ENCODE results near the gene TMIGD2. TPM values are rescaled to one million over a fixed set of nuclear protein-coding genes. Genes with fewer than 3 reads are reported as not detected.
"Not testable (repeated sequence)": the region's sequence is repeated elsewhere in the genome, so short reads cannot be mapped to it uniquely, and the experiment has no call there.

TMIGD2 gene
- total RNA-seq, 1 donor from 2014 or later, result 10.8 TPM

DNA sequence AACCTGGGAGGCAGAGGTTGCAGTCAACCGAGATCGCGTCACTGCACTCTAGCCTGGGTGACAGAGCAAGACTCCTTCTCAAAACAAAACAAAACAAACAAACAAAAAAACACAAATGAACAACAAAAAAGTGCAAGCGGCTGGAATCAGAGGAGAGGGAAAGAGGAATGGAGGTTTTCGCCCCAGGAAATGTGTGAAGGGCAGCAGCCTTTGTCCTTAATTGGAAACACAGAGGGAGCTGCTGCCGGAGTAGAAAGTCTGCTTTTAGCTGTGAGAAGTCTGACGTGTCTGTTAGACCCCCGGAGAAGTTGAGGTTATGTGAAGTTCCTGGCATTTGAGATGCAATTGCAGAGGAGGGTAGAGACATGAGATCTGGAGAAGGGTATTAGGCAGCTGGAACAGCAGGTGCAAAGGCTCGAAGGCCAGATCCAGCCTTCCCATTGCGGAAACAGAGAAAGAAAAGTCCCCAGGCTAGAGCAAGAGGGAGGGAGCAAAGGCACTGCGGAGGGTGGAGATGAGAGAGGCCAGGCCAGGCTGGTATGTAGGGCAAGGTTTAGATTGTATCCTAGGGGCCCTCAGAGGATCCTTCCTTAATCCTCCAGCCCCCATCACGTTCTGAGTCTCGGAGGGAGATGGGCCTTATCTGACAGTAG is 473 bp downstream of the TMIGD2 start:
- Mint-ChIP-seq H3K36me3 (ENCODE audit: low read depth) (peaks cover 3% of the 10 kb centered on the region), H3K4me1 (ENCODE audit: low read depth) (peaks cover 29% of the 10 kb centered on the region), H3K27ac (peak overlapping the region; percentile 79), H3K9me3 (no peaks in the 10 kb centered on the region), H3K4me3 (ENCODE audit: low read depth) (peak overlapping the region; percentile 74), H3K27me3 (ENCODE audit: low read depth) (no peaks in the 10 kb centered on the region)
- intact Hi-C loops (cut with micrococcal nuclease), result no loop called here
- no peak for DNase-seq (ENCODE audit: low spot score)

DNA sequence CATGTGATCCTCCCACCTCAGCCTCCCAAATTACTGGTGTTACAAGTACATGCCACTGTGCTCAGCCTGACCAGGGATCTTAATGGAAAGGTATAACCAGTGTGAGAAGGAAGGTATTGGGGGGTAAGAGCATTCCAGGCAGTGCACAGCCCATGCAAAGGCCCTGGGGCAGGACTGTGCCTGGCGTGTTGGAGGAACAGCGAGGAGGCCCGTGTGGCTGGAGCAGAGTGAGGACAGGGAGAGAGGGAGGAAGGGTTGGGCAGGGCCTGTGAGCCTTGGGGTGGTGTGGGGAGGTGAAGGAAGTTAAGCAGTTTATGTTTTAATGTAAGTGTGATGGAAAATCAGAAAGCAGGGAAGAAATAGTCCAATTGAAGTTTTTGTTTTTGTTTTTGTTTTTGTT is 1.6 kb downstream of the TMIGD2 start:
- no peaks in the 10 kb centered on the region for H3K36me3 Mint-ChIP-seq (ENCODE audit: low read depth)
- DNase-seq (ENCODE audit: low spot score), result no peak
- peak overlapping the region; percentile 67 for H3K27ac Mint-ChIP-seq
- intact Hi-C loops (cut with micrococcal nuclease), result no loop called here
- no peaks in the 10 kb centered on the region for H3K27me3 Mint-ChIP-seq (ENCODE audit: low read depth)
- no peaks in the 10 kb centered on the region for H3K9me3 Mint-ChIP-seq
- peaks cover 28% of the 10 kb centered on the region for H3K4me1 Mint-ChIP-seq (ENCODE audit: low read depth)
- peak overlapping the region; percentile 54 for H3K4me3 Mint-ChIP-seq (ENCODE audit: low read depth)

DNA sequence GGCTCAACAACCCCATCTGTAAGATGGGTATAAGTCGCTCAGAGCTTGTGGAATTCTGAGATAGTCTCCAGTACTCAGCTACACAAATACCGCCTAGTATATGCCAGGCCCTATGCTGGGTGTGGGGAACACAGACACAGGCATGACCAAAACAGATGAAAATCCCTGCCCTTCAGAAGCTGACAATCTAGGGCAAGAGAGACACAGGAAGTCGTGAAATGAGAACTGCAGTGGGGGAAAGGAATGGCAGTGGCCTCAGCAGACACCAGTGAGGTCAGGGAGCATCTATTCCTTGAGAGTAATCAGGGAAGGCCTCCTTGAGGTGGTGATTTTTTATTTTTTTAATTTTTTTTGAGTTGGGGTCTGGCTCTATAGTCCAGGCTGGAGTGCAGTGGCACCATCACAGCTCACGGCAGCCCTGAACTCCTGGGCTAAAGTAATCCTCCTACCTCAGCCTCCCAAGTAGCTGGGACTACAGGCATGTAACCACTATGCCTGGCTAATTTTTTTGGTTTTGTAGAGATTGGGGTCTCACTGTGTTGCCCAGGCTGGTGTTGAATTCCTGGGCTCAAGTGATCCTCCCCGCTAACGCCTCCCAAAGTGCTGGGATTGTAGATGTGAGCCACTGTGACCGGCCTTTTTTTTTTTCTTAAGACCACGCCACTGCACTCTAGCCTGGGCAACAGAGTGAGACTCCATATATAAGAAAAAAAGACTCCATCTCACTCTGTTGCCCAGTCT is 3.2 kb downstream of the TMIGD2 start:
- H3K9me3 Mint-ChIP-seq, result no peaks in the 10 kb centered on the region

DNA sequence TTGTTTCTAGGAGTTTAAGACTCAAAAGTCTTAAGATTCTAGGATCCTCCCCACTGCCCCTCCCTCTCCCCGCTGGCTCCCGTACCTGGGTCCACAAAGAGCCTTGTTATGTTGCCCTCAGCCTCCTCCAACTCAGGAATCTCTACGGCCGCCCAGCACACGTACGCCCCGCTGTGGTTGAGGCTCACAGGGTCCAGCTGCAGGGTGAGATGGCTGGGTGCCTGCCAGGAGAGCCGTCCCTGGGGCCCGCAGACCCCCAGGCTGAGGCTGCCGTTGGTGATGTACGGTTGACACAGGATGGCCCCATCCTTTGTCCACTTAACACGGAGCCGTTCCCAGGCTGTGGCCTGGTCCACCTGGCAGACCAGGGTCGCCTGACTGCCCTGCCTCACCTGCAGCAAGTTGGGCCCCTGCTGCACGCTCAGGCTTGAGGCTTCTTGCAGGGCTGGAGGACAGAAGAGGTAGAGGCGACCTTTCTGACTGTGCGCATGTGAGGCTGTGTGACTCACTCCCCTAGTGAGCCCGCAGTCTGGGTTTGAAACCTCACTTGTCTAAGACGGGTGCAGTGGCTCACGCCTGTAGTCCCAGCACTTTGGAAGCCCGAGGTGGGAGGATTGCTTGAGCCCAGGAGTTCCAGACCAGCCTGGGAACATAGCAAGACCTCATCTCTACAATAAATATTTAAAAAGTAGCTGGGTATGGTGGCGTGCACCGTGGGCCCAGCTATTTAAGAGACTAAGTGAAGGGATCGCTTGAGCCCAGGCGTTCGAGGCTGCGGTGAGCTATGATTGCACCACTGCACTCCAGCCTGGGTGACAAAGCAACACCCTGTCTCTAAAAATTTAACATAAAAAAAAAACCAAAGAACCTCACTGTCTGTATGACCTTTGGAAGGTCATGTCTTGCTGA is 4.0 kb downstream of the TMIGD2 start:
- H3K4me3 Mint-ChIP-seq (ENCODE audit: low read depth), result no peak overlapping the region
- no peak for DNase-seq (ENCODE audit: low spot score)
- peak overlapping the region; percentile 66 for H3K27ac Mint-ChIP-seq
- H3K36me3 Mint-ChIP-seq (ENCODE audit: low read depth), result no peaks in the 10 kb centered on the region
- intact Hi-C loops (cut with micrococcal nuclease), result no loop called here
- H3K4me1 Mint-ChIP-seq (ENCODE audit: low read depth), result peaks cover 15% of the 10 kb centered on the region
- H3K9me3 Mint-ChIP-seq, result no peaks in the 10 kb centered on the region
- no peaks in the 10 kb centered on the region for H3K27me3 Mint-ChIP-seq (ENCODE audit: low read depth)

More for the DNA sequence above, 3.2 kb downstream of the TMIGD2 start:
- peaks cover 20% of the 10 kb centered on the region for H3K4me1 Mint-ChIP-seq (ENCODE audit: low read depth)
- peak overlapping the region; percentile 66 for H3K27ac Mint-ChIP-seq
- no peak for DNase-seq (ENCODE audit: low spot score)
- H3K4me3 Mint-ChIP-seq (ENCODE audit: low read depth), result no peak overlapping the region
- H3K27me3 Mint-ChIP-seq (ENCODE audit: low read depth), result no peaks in the 10 kb centered on the region
- no peaks in the 10 kb centered on the region for H3K36me3 Mint-ChIP-seq (ENCODE audit: low read depth)
- intact Hi-C loops (cut with micrococcal nuclease), result no loop called here

DNA sequence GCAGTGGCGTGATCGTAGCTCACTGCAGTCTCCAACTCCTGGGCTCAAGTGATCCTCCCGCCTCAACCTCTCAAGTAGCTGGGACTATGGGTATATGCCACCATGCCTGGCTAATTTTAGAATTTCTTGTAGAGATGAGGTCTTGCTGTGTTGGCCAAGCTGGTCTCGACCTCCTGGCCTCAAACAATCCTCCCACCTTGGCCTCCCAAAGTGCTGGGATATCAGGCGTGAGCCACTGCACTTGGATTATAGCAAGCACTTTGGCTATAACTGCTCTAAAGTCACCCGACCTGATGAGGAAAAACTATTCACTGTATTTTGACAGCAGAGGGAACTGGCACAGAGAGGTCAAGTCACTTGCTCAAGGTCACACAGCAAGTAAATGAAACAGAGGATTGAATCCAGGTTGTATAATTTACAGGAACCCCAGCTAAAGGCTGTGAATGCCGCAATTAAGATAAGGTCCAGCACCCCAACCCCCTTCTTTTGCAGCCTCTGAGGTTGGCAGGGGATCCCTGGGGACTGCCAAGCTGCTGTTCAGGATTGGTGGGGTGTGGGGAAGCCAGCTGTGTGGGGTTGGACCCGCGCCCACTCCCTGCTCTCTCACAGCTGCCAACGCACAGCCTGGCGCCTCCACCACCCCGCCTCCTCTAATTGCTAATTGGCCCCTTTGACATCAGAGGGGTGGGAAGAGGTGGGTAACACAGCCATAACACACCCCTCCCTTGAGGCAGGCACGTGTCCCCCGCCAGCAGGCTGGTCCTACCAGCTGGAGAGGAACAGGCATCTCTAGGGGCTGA is 6.0 kb downstream of the TMIGD2 start:
- H3K4me1 Mint-ChIP-seq (ENCODE audit: low read depth), result peaks cover 4% of the 10 kb centered on the region
- intact Hi-C loops (cut with micrococcal nuclease), result no loop called here
- H3K9me3 Mint-ChIP-seq, result no peaks in the 10 kb centered on the region
- no peak overlapping the region for H3K4me3 Mint-ChIP-seq (ENCODE audit: low read depth)
- H3K27ac Mint-ChIP-seq, result no peak overlapping the region
- H3K36me3 Mint-ChIP-seq (ENCODE audit: low read depth), result no peaks in the 10 kb centered on the region
- H3K27me3 Mint-ChIP-seq (ENCODE audit: low read depth), result no peaks in the 10 kb centered on the region
- no peak for DNase-seq (ENCODE audit: low spot score)

DNA sequence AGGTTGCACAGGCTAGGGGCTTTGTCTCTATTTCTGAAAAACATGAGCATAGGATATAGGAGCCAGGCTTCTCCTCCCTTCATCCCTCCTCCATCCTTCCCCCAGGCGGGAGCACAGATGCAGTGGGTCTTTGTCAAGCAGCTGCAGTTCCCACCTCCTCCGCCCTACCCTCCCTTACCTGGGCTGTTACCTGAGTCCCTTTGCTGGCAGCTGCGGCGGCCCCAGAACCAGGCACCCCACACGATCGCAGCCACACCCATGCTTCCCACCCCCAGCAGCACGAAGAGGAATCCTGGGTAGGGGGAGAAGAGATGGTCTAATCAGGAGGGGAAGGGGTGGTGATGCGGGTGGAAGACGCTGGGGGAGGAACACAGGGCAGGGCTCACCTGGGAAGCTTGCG is 7.8 kb downstream of the TMIGD2 start:
- Mint-ChIP-seq H3K27ac (no peak overlapping the region), H3K9me3 (no peaks in the 10 kb centered on the region), H3K4me3 (ENCODE audit: low read depth) (no peak overlapping the region), H3K4me1 (ENCODE audit: low read depth) (peaks cover 4% of the 10 kb centered on the region), H3K36me3 (ENCODE audit: low read depth) (no peaks in the 10 kb centered on the region), H3K27me3 (ENCODE audit: low read depth) (no peaks in the 10 kb centered on the region)
- intact Hi-C loops (cut with micrococcal nuclease), result no loop called here
- no peak for DNase-seq (ENCODE audit: low spot score)

DNA sequence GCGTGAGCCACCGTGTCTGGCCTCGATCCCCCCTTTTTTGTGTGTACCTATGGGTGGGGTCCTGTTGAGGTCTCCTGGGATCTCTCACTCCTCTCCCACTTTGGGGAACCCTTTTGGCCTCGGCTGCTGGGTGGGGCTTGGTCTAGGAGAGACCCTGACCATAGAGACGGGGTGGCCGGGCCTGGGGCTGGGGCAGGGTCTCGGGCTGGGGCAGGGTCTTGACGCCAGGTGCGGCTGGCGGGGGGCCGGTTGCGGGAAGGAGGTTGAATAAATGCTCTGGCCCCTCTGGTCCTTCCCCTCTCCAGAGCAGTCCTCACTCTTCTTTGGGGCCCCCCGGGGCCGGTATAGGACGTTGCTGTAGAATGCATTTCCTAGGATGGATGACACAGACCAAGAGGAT is 9.7 kb downstream of the TMIGD2 start:
- no peaks in the 10 kb centered on the region for H3K9me3 Mint-ChIP-seq
- DNase-seq (ENCODE audit: low spot score), result no peak
- no peak overlapping the region for H3K4me3 Mint-ChIP-seq (ENCODE audit: low read depth)
- H3K36me3 Mint-ChIP-seq (ENCODE audit: low read depth), result no peaks in the 10 kb centered on the region
- intact Hi-C loops (cut with micrococcal nuclease), result no loop called here
- H3K27me3 Mint-ChIP-seq (ENCODE audit: low read depth), result no peaks in the 10 kb centered on the region
- no peak overlapping the region for H3K27ac Mint-ChIP-seq
- no peaks in the 10 kb centered on the region for H3K4me1 Mint-ChIP-seq (ENCODE audit: low read depth)

DNA sequence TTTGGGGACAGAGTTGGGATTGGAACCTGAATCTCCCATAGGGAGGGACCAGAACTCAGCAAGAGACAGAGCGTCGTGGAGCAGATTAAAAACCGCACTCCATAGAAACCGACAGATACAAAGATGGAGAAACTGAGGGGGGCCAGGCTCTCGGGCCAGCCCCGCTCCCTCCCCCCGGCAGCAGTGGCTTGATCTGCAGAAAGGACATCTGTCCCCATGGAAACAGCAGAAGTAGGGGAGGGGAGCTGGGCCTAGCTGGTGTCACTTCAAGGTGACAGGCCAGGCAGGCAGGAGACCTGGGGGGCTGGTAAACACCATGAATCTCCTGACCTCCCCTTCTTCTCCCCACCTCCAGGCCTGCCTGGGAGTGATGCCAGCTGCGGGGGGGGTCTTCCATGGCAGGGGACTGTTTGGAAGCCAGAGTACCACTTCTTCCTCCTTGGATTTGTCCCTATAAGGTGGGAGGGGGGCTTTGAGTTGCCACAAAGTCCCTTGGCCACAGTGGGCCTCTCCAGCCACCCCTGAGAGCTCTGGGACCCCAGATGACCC is 10.9 kb downstream of the TMIGD2 start:
- no peaks in the 10 kb centered on the region for H3K4me1 Mint-ChIP-seq (ENCODE audit: low read depth)
- DNase-seq (ENCODE audit: low spot score), result no peak
- no peaks in the 10 kb centered on the region for H3K9me3 Mint-ChIP-seq
- no peak overlapping the region for H3K27ac Mint-ChIP-seq
- no peak overlapping the region for H3K4me3 Mint-ChIP-seq (ENCODE audit: low read depth)
- H3K36me3 Mint-ChIP-seq (ENCODE audit: low read depth), result no peaks in the 10 kb centered on the region
- intact Hi-C loops (cut with micrococcal nuclease), result no loop called here
- no peaks in the 10 kb centered on the region for H3K27me3 Mint-ChIP-seq (ENCODE audit: low read depth)

DNA sequence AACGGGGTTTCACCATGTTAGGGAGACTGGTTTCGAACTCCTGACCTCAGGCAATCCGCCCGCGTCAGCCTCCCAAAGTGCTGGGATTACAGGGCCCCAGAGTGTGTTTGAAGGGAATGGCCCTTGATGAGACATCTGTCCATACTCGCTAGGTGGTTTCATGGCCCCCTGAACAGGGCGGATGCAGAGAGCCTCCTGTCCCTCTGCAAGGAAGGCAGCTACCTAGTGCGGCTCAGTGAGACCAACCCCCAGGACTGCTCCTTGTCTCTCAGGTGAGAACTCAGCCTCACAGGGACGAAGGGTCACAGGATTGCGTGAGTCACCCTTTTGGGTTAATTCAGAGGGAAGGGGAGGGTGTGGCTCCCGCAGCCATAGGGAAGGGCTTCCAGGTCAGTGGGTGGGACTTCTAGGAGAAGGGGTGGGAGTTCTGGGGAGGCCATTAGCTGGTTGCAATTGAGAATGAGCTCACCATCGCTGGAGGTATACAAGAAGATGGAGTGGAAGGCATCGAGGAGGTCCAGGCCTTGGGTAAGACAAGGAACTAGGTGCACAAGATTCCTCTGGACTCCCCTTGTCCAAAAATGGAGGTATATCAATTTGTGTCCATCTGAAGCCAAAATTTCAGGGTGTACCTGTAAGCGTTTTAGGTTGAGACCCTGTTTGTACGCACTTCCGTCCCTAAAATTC is 14.0 kb downstream of the TMIGD2 start:
- intact Hi-C loops (cut with micrococcal nuclease), result no loop called here
- no peaks in the 10 kb centered on the region for H3K9me3 Mint-ChIP-seq
- H3K27me3 Mint-ChIP-seq (ENCODE audit: low read depth), result no peaks in the 10 kb centered on the region
- no peaks in the 10 kb centered on the region for H3K36me3 Mint-ChIP-seq (ENCODE audit: low read depth)
- H3K4me1 Mint-ChIP-seq (ENCODE audit: low read depth), result no peaks in the 10 kb centered on the region
- H3K27ac Mint-ChIP-seq, result no peak overlapping the region
- no peak for DNase-seq (ENCODE audit: low spot score)
- H3K4me3 Mint-ChIP-seq (ENCODE audit: low read depth), result no peak overlapping the region

DNA sequence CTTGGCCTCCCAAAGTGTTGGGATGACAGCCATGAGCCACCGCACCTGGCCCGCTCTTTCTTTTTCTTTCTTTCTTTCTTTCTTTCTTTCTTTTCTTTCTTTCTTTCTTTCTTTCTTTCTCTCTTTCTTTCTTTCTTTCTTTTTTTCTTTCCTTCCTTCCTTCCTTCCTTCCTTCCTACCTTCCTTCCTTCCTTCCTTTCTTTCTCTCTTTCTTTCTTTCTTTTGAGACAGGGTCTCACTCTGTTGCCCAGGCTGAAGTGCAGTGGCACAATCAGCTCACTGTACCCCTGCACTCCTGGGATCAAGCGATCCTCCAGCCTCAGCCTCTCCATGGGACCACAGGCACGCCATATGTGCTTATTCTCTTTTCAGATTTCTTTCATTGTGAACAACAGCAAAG is 16.0 kb downstream of the TMIGD2 start:
- intact Hi-C loops (cut with micrococcal nuclease); H3K4me1 Mint-ChIP-seq (ENCODE audit: low read depth); H3K27me3 Mint-ChIP-seq (ENCODE audit: low read depth); DNase-seq (ENCODE audit: low spot score); H3K9me3 Mint-ChIP-seq; H3K36me3 Mint-ChIP-seq (ENCODE audit: low read depth); H3K27ac Mint-ChIP-seq; H3K4me3 Mint-ChIP-seq (ENCODE audit: low read depth): not testable (repeated sequence)

DNA sequence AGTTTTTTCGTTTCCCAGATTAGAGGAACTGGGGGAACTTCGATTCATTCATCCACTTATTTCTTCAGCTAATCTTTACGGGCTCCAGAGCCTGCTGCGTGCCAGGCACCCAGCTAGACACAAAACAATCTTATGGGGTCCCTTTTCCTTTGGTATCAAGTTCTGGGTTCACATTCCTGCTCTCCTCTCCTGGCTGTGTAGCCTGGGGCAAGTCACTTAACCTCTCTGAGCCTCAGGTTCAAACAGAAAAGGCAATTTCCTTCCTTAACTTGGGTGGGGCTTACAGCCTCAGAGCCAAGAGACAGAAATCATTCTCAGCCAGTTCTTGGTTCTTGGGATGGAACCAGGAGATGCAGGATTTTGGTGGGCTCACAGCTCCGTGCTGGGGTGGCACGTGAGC is 17.2 kb downstream of the TMIGD2 start:
- Mint-ChIP-seq H3K4me1 (ENCODE audit: low read depth) (no peaks in the 10 kb centered on the region), H3K9me3 (no peaks in the 10 kb centered on the region)

More for the DNA sequence above, 17.2 kb downstream of the TMIGD2 start:
- no peak overlapping the region for H3K27ac Mint-ChIP-seq
- H3K4me3 Mint-ChIP-seq (ENCODE audit: low read depth), result no peak overlapping the region
- peaks cover 4% of the 10 kb centered on the region for H3K27me3 Mint-ChIP-seq (ENCODE audit: low read depth)
- DNase-seq (ENCODE audit: low spot score), result no peak
- H3K36me3 Mint-ChIP-seq (ENCODE audit: low read depth), result no peaks in the 10 kb centered on the region
- intact Hi-C loops (cut with micrococcal nuclease), result no loop called here
